Esophagus muscularis mucosa (tissue), 3 donors: ENCODE data around the gene CMPK1.

Source experiments
- CTCF ChIP-seq, 3 experiments: fragments of 200-600 bp in 2 of 3; fragments of 450-650 bp in 1 of 3; sonication (generic) in 2 of 3; IDR thresholded peaks; one replicate each; pipeline ENCODE4 v1.5.1; 2017 to 2019; ENCODE audit warnings: antibody characterized with exemption in 3 of 3, mild to moderate bottlenecking in 2 of 3, moderate library complexity in 1 of 3
- POLR2A ChIP-seq: fragments of 450-650 bp; IDR thresholded peaks from one replicate; pipeline ENCODE4 v1.6.1; 2017; ENCODE audit warnings: antibody characterized with exemption, moderate library complexity, mild to moderate bottlenecking, low read depth
- POLR2AphosphoS5 ChIP-seq, 2 donors: sonication (generic); formaldehyde crosslinking; IDR thresholded peaks; one replicate each; pipeline ENCODE4 v1.6.1; 2017; ENCODE audit warnings: antibody characterized with exemption in 2 of 2

- TF ChIP-seq CTCF (IDR thresholded peaks at IDR 0.05) (no peak), POLR2A (no peak), POLR2AphosphoS5 (IDR thresholded peaks at IDR 0.05) (no peak)
These were observed 90.3 kb downstream of the CMPK1 start for GRCh38 chr1:47423872-47424271.
